Measurements from ENCODE around the gene RAET1G.
"Not testable (repeated sequence)": the region's sequence is repeated elsewhere in the genome, so short reads cannot be mapped to it uniquely, and the experiment has no call there.

Gene RAET1G

GRCh38 chr6:149909701-149910470 is 13.0 kb downstream of the RAET1G start:
- DNase-seq = no peak

DNA sequence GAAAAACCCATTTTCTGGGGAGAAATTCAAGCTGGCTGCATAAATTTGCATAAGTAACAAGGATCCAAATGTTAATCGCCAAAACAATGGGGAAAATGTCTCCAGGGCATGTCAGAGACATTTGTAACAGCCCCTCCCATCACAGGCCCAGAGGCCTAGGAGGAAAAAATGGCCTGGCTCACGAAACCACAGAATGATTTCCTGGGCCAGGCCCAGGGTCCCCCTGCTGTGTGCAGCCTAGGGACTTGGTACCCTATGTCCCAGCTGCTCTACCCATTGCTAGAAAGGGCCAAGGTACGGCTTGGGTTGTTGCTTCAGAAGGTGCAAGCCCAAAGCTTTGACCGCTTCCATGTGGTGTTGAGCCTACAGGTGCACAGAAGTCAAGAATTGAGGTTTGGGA is 14.4 kb downstream of the RAET1G start:
- DNase-seq = not testable (repeated sequence)

DNA sequence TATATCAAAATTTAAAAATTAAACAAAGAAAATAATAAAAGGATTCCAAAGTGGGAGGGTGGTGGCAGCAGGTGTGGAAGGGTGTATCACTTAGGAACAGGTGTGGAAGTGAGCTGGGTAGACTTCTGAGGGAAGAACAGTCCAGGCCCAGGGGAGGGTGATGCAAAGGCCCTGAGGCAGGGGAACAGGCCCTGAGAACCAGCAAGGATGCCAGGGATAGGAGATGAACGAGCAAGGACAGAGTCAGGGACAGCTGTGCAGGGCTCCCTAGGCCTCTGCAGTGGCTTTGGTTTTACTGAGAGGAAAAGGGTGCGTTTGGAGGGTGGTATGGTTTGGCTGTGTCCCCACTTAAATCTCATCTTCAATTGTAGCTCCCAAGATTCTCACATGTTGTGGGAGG is 15.6 kb downstream of the RAET1G start:
- DNase-seq = no peak

DNA sequence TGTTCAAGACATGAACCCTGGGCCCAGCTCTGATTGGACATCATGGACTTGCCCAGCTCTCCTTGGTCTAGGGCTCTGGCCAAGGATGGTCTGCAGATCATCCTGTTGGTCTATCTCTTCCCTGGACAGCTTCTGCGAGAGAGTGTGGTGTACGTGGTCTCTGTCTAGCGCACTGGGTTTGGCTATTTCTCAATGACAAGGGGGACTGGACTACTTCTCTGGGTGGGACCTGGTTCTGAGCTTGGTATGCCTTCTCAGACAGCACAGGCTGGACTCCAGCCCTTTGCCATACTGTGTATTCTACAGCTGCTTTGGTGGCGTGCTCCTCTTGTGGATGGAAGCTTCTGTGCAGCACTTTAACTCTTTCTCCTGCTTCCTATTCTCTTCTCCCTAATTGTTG is 16.5 kb downstream of the RAET1G start:
- no peak for DNase-seq

DNA sequence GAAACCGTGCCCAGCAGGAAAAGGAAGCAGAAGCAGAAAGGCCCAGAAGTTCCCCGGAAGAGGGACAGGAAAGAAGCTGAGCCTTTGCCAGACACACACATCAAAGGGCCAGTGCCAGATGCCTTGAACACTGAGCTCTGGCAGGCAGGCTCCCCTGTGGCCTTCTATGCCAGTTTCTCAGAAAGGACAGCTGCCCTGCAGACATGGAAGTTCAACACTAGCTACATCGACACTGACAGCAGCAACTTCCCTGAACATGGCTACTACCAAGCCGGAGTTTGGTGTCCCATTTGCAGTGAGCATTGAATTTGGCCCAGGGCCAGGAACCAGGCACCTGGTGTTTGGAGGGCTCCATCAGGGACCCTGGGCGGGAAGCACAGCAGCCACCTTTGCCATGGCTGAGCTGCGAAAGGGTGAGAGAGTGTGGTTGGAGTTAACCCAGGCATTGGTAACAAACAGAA is 17.0 kb downstream of the RAET1G start:
- DNase-seq = no peak

GRCh38 chr6:149905371-149905910 is 17.5 kb downstream of the RAET1G start:
- no peak for DNase-seq

DNA sequence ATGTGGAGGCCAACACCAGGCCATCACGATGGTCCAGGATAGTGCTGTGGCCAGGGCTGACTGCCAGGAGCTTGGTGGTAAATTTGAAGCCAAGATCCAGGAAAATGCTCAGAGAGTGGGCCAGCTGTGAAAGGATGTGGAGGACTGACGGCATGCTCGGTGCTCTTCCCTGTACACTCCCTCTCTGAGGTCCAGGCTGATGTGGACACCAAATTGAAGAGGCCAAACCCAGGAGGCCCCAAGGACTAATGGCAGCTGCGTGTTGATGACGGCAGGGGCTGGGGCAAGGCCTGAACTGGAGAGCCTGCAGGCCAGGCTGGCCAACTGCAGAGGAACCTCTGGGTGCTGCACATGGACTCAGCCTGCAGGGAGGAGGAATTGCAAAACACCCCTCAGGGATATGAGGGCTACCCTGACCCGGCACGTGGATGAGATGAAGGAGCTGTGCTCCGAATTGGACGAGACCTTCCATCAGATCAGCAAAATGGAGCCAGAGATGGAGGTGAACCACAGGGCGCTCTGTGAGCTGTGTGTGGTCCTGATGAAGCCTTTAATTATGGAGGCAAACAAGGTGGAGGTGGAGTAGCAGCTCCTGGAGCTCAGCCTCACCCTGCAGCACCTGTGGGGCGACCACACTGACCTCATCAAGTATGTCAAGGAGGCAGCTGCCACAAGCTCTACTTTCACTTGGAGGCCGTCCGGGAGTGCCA is 18.1 kb downstream of the RAET1G start:
- DNase-seq = no peak

- no peak for DNase-seq
These were observed 18.8 kb downstream of the RAET1G start for GRCh38 chr6:149903938-149904611.

- no peak for DNase-seq
These were observed 21.3 kb downstream of the RAET1G start for GRCh38 chr6:149901444-149902140.

DNA sequence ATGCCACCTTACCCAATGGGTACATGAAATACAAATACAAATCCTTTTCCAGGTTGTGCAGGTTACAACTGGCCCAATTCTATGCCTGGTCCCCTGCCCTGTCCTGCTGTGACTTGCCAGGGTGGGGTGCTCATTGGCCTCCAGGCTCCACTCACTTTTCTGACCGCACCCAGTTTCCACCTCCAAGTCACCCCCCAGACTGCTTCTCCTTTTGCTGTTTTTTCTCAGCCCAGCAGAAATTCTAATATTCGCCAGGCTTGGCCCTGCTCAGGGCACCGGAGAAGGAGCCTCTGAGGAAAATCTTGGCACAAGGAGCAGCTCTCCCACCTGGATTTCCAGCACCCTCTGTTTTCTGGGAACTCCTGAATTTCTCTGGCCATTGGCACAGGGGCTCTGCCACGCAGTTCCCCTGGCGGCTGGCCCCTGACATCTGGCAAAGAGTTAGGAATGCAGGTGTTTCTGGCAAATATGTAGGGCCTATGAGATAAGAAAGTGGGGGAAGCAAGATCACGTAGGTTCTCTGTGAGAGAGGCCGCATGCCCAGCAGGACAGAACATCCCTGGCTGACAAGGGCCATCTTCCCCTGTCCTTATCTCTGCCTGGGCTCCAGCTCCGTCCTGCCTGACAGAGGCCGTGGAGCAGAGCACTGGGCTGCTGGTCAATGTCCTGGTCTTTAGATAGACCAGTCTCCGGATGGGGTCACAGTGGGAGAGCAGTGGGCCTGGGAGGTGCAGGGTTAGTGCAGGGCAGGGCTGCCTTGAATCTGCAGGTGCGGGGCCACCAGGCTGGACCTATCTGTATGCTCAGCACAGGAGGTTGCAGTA is 22.1 kb downstream of the RAET1G start:
- no peak for DNase-seq

DNA sequence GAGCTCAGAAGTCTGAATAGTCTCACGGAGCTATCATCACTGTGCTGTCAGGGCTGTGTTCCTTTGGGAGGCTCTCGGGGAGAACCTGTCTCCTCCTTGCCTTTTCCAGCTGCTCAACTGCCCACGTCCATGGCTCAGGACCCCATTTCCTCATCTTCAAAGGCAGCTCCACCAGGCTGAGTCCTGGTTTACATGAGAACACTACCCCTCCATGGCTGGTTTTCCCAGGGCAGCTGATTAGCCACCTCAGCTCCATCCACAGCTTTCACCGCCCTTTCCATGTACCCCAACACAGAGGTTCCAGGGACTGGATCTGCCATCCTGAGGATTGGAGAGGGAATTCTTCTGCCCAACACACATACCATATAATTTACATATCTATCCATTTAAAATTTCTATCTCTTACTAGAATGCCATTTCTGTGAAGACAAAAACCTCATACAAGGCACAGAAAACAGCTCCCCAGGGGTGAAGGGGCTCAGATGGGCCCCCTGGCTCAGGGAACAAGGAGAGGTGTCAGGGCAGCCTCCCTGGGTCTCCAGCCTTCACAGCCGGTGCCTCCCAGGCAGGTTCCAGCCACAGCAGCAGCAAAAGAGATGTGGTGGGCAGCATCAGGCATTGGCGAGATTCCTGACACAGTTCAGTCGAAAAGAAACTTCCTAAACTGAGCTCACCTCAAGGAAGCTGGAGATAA is 22.8 kb downstream of the RAET1G start:
- no peak for DNase-seq

DNA sequence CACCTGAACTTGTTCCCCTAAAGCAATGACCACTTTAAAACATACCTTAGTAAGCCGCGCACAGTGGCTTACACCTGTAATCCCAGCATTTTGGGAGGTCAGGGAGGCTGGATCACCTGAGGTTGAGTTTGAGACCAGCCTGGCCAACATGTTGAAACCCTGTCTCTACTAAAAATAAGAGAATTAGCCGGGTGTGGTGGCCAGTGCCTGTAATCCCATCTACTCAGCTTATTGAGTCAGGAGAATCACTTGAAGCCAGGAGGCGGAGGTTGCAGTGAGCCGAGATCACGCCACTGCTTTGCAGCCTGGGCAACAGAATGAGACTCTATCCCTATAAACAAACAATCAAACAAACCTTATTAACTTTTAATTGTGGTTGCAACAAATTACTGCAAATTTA is 23.4 kb downstream of the RAET1G start:
- DNase-seq = no peak

DNA sequence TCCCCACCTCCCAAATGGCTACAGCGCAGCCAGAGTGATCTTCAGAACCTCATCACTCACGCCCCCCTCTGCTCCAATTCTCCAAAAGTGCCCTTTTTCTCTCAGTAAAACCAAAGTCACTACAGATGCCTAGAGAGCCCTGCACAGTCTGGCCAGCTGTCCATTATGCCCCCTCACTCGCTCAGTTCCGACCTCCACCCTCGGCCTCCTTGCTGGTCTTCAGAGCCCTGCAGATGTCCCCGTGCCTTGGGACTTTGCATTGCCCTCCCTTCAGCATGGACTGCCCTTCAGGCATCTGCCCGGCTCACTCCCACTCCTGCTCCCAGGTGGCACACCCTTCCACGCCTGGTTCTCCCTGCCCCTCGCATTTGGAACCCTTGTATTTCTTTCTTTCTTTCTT is 24.0 kb downstream of the RAET1G start:
- no peak for DNase-seq

DNA sequence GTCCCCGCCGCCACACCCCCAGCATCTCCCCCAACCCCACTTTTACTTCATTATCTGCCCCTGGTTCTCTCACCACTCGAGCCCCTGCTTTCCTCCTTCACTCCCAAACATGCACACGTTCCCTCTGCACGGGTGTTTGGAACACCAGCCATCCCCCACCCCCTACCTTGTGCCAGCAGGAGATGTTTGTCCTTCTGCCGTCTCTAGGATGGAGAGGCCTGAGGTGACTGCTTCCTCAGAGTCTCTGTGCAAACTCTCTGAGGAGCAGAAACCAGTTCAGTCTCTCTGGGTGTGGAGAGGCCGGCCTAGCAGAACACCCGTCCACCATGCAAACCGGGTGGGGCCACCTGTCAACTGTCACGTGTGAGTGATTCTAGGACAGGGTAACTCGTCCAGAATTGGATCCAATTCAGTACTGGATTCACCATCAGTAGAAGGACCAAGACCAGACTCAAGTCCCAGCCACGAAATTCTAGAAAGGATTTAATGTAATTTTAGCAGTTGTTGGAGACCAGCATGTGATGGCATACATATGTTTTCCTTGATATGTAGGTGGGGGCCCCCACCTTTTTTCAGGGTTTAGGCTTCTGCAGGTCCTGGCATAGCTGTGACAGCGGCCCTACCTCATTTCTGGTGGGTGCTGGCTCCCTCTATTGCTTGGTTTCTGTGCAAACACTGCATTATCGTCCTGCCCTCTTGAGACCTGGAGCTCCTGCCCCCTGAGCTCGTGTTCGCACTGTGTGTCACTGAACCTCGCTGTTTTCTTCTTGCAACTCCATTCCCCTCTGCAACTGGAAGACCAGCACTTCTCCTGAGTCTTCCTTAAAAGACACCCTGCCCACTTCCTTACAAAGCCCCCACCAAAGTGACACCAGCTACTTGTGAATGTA is 24.8 kb downstream of the RAET1G start, which contains the start of gene RAET1E:
TSS of gene RAET1E (minus strand) at position 259 of the 890 bp plus-strand sequence. CDS start 7,212 bp downstream, outside the sequence.
- no peak for DNase-seq

DNA sequence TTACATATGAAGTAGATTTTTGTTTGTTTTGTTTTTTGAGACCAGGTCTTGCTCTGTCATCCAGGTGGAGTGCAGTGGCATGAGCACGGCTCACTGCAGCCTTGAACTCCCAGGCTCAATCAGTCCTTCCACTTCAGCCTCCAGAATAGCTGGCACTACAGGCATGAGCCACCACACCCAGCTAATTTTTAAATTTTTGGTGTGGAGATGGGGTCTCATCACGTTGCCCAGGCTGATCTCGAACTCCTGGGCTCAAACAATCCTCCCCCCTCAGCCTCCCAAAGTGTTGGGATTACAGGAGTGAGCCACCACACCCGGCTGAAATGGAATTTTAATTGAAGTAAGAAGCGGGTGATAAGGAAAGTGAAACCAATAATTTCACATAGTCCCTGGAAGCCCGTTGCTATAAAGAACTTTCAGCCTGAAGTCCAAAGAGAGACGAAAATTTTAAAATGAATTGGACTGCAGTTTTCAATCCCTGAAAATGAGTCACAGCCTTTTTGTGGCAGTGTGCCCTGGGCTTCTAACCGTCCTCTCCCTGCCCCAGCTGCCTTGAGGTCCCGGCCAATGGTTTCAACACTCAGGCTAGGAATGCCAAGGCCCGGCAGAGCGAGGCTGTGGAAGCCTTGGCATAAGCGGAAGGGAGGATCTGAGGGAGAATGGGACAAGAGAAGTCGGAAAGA is 25.8 kb downstream of the RAET1G start:
- DNase-seq = no peak

GRCh38 chr6:149896491-149896890 is 26.4 kb downstream of the RAET1G start:
- no peak for DNase-seq

DNA sequence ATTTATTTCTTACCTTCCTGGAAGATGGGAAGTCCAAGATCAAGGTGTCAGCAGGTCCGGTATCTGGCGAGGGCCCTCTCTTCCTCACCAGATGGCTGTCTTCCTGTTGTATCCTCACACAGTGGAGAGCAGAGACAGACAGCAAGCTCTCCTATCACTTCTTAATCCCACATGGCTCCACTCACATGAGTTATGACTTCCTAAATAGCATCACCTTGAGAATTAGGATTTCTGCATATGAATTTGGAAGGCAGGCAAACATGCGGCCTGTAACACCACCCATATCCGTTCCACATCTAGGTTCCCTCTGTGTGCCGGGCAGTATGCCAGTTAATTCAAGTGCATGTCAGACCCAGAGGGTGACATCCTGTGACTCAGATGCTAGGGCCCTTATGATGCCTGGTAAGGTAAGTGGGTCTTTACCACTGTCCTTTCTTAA is 27.1 kb downstream of the RAET1G start:
- DNase-seq = no peak

- DNase-seq = peak; percentile 5
These were observed 27.8 kb downstream of the RAET1G start for GRCh38 chr6:149895048-149895590.

DNA sequence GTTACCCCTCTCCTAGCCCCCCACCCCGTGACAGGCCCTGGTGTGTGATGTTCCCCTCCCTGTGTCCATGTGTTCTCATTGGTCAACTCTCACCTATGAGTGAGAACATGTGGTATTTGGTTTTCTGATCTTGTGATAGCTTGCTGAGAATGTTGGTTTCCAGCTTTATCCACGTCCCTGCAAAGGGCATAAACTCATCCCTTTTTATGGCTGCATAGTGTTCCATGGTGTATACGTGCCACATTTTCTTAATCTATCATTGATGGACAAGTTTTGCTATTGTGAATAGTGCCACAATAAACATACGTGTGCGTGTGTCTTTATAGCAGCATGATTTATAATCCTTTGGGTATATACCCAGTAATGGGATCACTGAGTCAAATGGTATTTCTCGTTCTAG is 31.1 kb downstream of the RAET1G start:
- DNase-seq = not testable (repeated sequence)
